Neuronal stem cell (in vitro differentiated cells): ENCODE measurements around the gene CLDN6.

Experiments
- DNase-seq: peaks from one replicate; pipeline ENCODE4 v3.0.0-alpha.2; 2013; ENCODE audit warnings: low spot score
- H2AFZ ChIP-seq: one replicate; pipeline ENCODE4 v1.6.1; 2013; ENCODE audit warnings: mild to moderate bottlenecking, low read length, inconsistent platforms
- H2AK5ac ChIP-seq: 2 replicates; pipeline ENCODE4 v1.6.1; 2013; ENCODE audit warnings: low read depth, mild to moderate bottlenecking, inconsistent platforms, low read length, moderate library complexity, mixed read lengths
- H2BK120ac ChIP-seq: 2 replicates; pipeline ENCODE4 v1.6.1; 2013; ENCODE audit warnings: low read depth, mild to moderate bottlenecking, inconsistent platforms, low read length, moderate library complexity, mixed read lengths
- H2BK12ac ChIP-seq: one replicate; pipeline ENCODE4 v1.6.1; 2013; ENCODE audit warnings: low read length, inconsistent platforms
- H2BK15ac ChIP-seq: 2 replicates; pipeline ENCODE4 v1.6.1; 2013; ENCODE audit warnings: mild to moderate bottlenecking, low read length, inconsistent platforms, mixed read lengths
- H2BK5ac ChIP-seq: one replicate; pipeline ENCODE4 v1.6.1; 2013; ENCODE audit warnings: inconsistent platforms, mild to moderate bottlenecking, low read length, moderate library complexity
- H3K14ac ChIP-seq: one replicate; pipeline ENCODE4 v1.6.1; 2013; ENCODE audit warnings: low read length, inconsistent platforms
- H3K18ac ChIP-seq: 2 replicates; pipeline ENCODE4 v1.6.1; 2013; ENCODE audit warnings: low read length, inconsistent platforms
- H3K23ac ChIP-seq: 2 replicates; pipeline ENCODE4 v1.6.1; 2013; ENCODE audit warnings: low read depth, mild to moderate bottlenecking, mixed read lengths, low read length, inconsistent platforms; ENCODE audit not compliant: poor library complexity
- H3K27ac ChIP-seq: replicated peaks from 3 replicates; pipeline ENCODE4 v1.5.1; 2013; ENCODE audit warnings: low read length, inconsistent platforms
- H3K27me3 ChIP-seq, 3 experiments: 2 replicates each; pipeline ENCODE4 v1.6.1; 2013; ENCODE audit warnings: low read length in 3 of 3, mild to moderate bottlenecking in 2 of 3, inconsistent platforms in 1 of 3, low read depth in 1 of 3, mixed read lengths in 1 of 3, moderate library complexity in 1 of 3; ENCODE audit not compliant: control insufficient read depth in 3 of 3, insufficient read depth in 3 of 3
- H3K36me3 ChIP-seq, 2 donors: replicated peaks in 1 of 2; 2 replicates each; pipeline ENCODE4 v1.6.1; 2013; ENCODE audit warnings: low read length in 2 of 2; ENCODE audit not compliant: control insufficient read depth in 2 of 2, insufficient read depth in 2 of 2
- H3K4ac ChIP-seq: 2 replicates; pipeline ENCODE4 v1.6.1; 2013; ENCODE audit warnings: inconsistent platforms, mild to moderate bottlenecking, low read length, moderate library complexity
- H3K4me1 ChIP-seq, 2 donors: 1 replicate in 1 of 2; 2 replicates in 1 of 2; pipeline ENCODE4 v1.6.1; 2013; ENCODE audit warnings: low read length in 2 of 2, low read depth in 1 of 2; ENCODE audit not compliant: control insufficient read depth in 2 of 2, insufficient read depth in 1 of 2
- H3K4me2 ChIP-seq: one replicate; pipeline ENCODE4 v1.6.1; 2013; ENCODE audit warnings: mild to moderate bottlenecking, low read length, inconsistent platforms; ENCODE audit not compliant: insufficient read depth, poor library complexity, severe bottlenecking
- H3K4me3 ChIP-seq, 2 donors: 2 replicates each; pipeline ENCODE4 v1.5.1; 2013; ENCODE audit warnings: low read length in 2 of 2, mild to moderate bottlenecking in 2 of 2, inconsistent platforms in 1 of 2, moderate library complexity in 1 of 2
- H3K79me1 ChIP-seq: one replicate; pipeline ENCODE4 v1.6.1; 2013; ENCODE audit warnings: low read depth, mild to moderate bottlenecking, inconsistent platforms, low read length, moderate library complexity
- H3K9ac ChIP-seq: one replicate; pipeline ENCODE4 v1.6.1; 2013; ENCODE audit warnings: mild to moderate bottlenecking, low read depth, low read length, inconsistent platforms; ENCODE audit not compliant: poor library complexity
- H3K9me3 ChIP-seq, 2 donors: replicated peaks in 1 of 2; 2 replicates each; pipeline versions ENCODE3 to v1.6.1; 2013; ENCODE audit warnings: low read length in 2 of 2, mild to moderate bottlenecking in 2 of 2, inconsistent platforms in 1 of 2, low read depth in 1 of 2, mixed read lengths in 1 of 2, moderate library complexity in 1 of 2; ENCODE audit not compliant: control insufficient read depth in 2 of 2, insufficient read depth in 1 of 2
- H4K8ac ChIP-seq: one replicate; pipeline ENCODE4 v1.6.1; 2013; ENCODE audit warnings: low read depth, mild to moderate bottlenecking, inconsistent platforms, low read length, moderate library complexity
- H4K91ac ChIP-seq: one replicate; pipeline ENCODE4 v1.6.1; 2013; ENCODE audit warnings: low read length, low read depth, mild to moderate bottlenecking, inconsistent platforms; ENCODE audit not compliant: poor library complexity
- WGBS, 2 donors: extraction: QIAGEN DNeasy Blood & Tissue Kit; methylation state at CpG; one replicate each; pipeline ENCODE4 v1.1.7; 2013; ENCODE audit warnings: missing lambda C conversion rate in 2 of 2, mixed read lengths in 1 of 2; ENCODE audit not compliant: insufficient read length in 2 of 2, insufficient replicate concordance in 1 of 2; ENCODE audit errors: extremely low coverage in 2 of 2; 5-methylcytosine and 5-hydroxymethylcytosine counted together

The CLDN6 gene

GRCh38 chr16:2990891-2991290 is 27.1 kb downstream of the CLDN6 start:
- peak overlapping the region; percentile 58 for H2BK12ac ChIP-seq
- no peak overlapping the region for H3K4me2 ChIP-seq
- no peaks in the 10 kb centered on the region for H3K9me3 ChIP-seq
- no peaks in the 10 kb centered on the region for H3K36me3 ChIP-seq
- no peak overlapping the region for H3K27ac ChIP-seq
- H2BK120ac ChIP-seq = no peak overlapping the region
- no peak overlapping the region for H4K8ac ChIP-seq
- H3K4ac ChIP-seq = no peak overlapping the region
- peaks cover 0 to 79% (median 0%) of the 10 kb centered on the region in 3 experiments for H3K27me3 ChIP-seq
- no peaks in the 10 kb centered on the region for H3K79me1 ChIP-seq
- no peak overlapping the region for H3K9ac ChIP-seq
- WGBS, 2 donors = no CpG with 5 or more reads among the region's 10 CpGs
- no peak overlapping the region for H3K23ac ChIP-seq
- peak overlapping the region; percentile 35 for H2AK5ac ChIP-seq
- no peak overlapping the region for H3K18ac ChIP-seq
- H2BK15ac ChIP-seq = peak overlapping the region; percentile 5
- peak overlapping the region; percentile 38 for H3K14ac ChIP-seq
- no peak overlapping the region for H2AFZ ChIP-seq
- H3K4me1 ChIP-seq = peaks cover 0 to 4% of the 10 kb centered on the region in 2 donors
- no peak overlapping the region for H3K4me3 ChIP-seq
- no peak overlapping the region for H2BK5ac ChIP-seq
- no peak for DNase-seq
- no peak overlapping the region for H4K91ac ChIP-seq

- Histone ChIP-seq H4K91ac (no peak overlapping the region), H3K27ac (no peak overlapping the region), H3K18ac (no peak overlapping the region), H3K27me3 (peaks cover 0 to 81% (median 0%) of the 10 kb centered on the region in 3 experiments), H2AK5ac (peak overlapping the region; percentile 53), H3K36me3 (no peaks in the 10 kb centered on the region), H4K8ac (no peak overlapping the region), H3K79me1 (no peaks in the 10 kb centered on the region), H3K9me3 (no peaks in the 10 kb centered on the region), H3K4ac (no peak overlapping the region), H3K4me2 (no peak overlapping the region), H3K23ac (no peak overlapping the region), H3K14ac (no peak overlapping the region), H3K9ac (no peak overlapping the region), H3K4me1 (peaks cover 0 to 6% of the 10 kb centered on the region in 2 donors), H2AFZ (no peak overlapping the region), H2BK12ac (no peak overlapping the region), H2BK120ac (no peak overlapping the region), H2BK5ac (no peak overlapping the region), H2BK15ac (no peak overlapping the region), H3K4me3 (no peak overlapping the region)
- no CpG with 5 or more reads among the region's 8 CpGs for WGBS, 2 donors
- no peak for DNase-seq
These were observed 29.3 kb downstream of the CLDN6 start for GRCh38 chr16:2988590-2989099.

GRCh38 chr16:2987833-2988232 is 30.1 kb downstream of the CLDN6 start:
- Histone ChIP-seq H4K8ac (no peak overlapping the region), H3K27me3 (peaks cover 0 to 79% (median 0%) of the 10 kb centered on the region in 3 experiments), H3K4me1 (peaks cover 0 to 6% of the 10 kb centered on the region in 2 donors), H3K18ac (peak overlapping the region; percentile 83), H2BK15ac (peak overlapping the region; percentile 37), H4K91ac (no peak overlapping the region), H3K9me3 (no peaks in the 10 kb centered on the region), H3K4ac (no peak overlapping the region), H2BK5ac (no peak overlapping the region), H2AFZ (no peak overlapping the region), H3K9ac (no peak overlapping the region), H3K79me1 (no peaks in the 10 kb centered on the region), H3K4me3 (no peak overlapping the region), H2BK12ac (peak overlapping the region; percentile 73), H3K4me2 (no peak overlapping the region), H3K27ac (no peak overlapping the region), H2BK120ac (no peak overlapping the region), H3K36me3 (no peaks in the 10 kb centered on the region), H3K23ac (no peak overlapping the region), H2AK5ac (peak overlapping the region; percentile 56), H3K14ac (peak overlapping the region; percentile 3)
- no peak for DNase-seq
- WGBS, 2 donors = no CpG with 5 or more reads among the region's 8 CpGs

- Histone ChIP-seq H4K8ac (no peak overlapping the region), H4K91ac (no peak overlapping the region), H3K23ac (no peak overlapping the region), H3K4me2 (no peak overlapping the region), H2AK5ac (peak overlapping the region; percentile 88), H3K4me3 (no peak overlapping the region), H3K27ac (no peak overlapping the region), H3K79me1 (no peaks in the 10 kb centered on the region), H3K9me3 (no peaks in the 10 kb centered on the region), H2BK5ac (peak overlapping the region; percentile 53), H3K4ac (no peak overlapping the region), H3K9ac (no peak overlapping the region), H3K14ac (peak overlapping the region; percentile 71), H3K18ac (peak overlapping the region; percentile 83), H2AFZ (no peak overlapping the region), H3K4me1 (peaks cover 0 to 3% of the 10 kb centered on the region in 2 donors), H2BK12ac (peak overlapping the region; percentile 73), H3K27me3 (peaks cover 0 to 77% (median 0%) of the 10 kb centered on the region in 3 experiments), H3K36me3 (no peaks in the 10 kb centered on the region), H2BK120ac (no peak overlapping the region), H2BK15ac (peak overlapping the region; percentile 54)
- whole genome bisulfite sequencing, 2 donors = no CpG with 5 or more reads among the region's 9 CpGs
- DNase-seq = no peak
These were observed 30.7 kb downstream of the CLDN6 start for GRCh38 chr16:2987286-2987685.
